Caco-2 (cell line): ENCODE measurements around the gene AP3B1. TPM values are rescaled to one million over a fixed set of nuclear protein-coding genes. Genes with fewer than 3 reads are reported as not detected.

Source experiments
- BruUV-seq: library from RNA; stranded (reverse); fragments of 400-500 nt; replicated peaks from 2 replicates; lab custom pipeline; 2021; lab: Mats Ljungman, UMichigan
- CTCF ChIA-PET: fragments of 300-600 bp; sonication (Branson Sonifier 250); formaldehyde crosslinking; loops from one replicate; lab custom pipeline; 2022; ENCODE audit warnings: antibody characterized with exemption; lab: Charles Lee
- POLR2A ChIA-PET: fragments of 300-600 bp; sonication (Branson Sonifier 250); formaldehyde crosslinking; loops from one replicate; lab custom pipeline; 2022; ENCODE audit warnings: antibody characterized with exemption; lab: Charles Lee
- DNase-seq, 2 experiments: peaks; one replicate each; pipeline versions ENCODE4 v3.0.0 to v3.0.0-alpha.2; 2020 to 2022
- H3K27me3 ChIP-seq: replicated peaks from 2 replicates; pipeline ENCODE4 v1.6.0; 2011; ENCODE audit warnings: low read length; ENCODE audit not compliant: control insufficient read depth, insufficient read depth
- H3K36me3 ChIP-seq: 2 replicates; pipeline ENCODE4 v1.5.1; 2011; ENCODE audit warnings: low read length; ENCODE audit not compliant: control insufficient read depth, insufficient read depth
- H3K4me1 ChIP-seq: fragments of 250-450 bp; sonication (Bioruptor Pico); 2 replicates; pipeline ENCODE4 v1.5.1; 2020; ENCODE audit warnings: mild to moderate bottlenecking
- H3K4me3 ChIP-seq: 2 replicates; pipeline ENCODE4 v1.5.1; 2011; ENCODE audit warnings: low read depth, mild to moderate bottlenecking, control low read depth, low read length
- H3K9me3 ChIP-seq: fragments of 250-450 bp; sonication (Bioruptor Pico); 2 replicates; pipeline ENCODE4 v1.5.1; 2020; ENCODE audit warnings: mild to moderate bottlenecking, moderate library complexity
- H3K27ac Mint-ChIP-seq: one replicate; pipeline ENCODE4 v1.8.0; 2022; ENCODE audit warnings: mixed read lengths; ENCODE audit not compliant: unreplicated experiment
- H3K27me3 Mint-ChIP-seq: one replicate; pipeline ENCODE4 v1.8.0; 2022; ENCODE audit warnings: mixed read lengths; ENCODE audit not compliant: insufficient read depth, unreplicated experiment
- H3K36me3 Mint-ChIP-seq: one replicate; pipeline ENCODE4 v1.8.0; 2022; ENCODE audit warnings: mild to moderate bottlenecking, mixed read lengths; ENCODE audit not compliant: insufficient read depth, unreplicated experiment
- H3K4me1 Mint-ChIP-seq: one replicate; pipeline ENCODE4 v1.8.0; 2022; ENCODE audit warnings: low read depth, mixed read lengths; ENCODE audit not compliant: unreplicated experiment
- H3K4me3 Mint-ChIP-seq: one replicate; pipeline ENCODE4 v1.8.0; 2022; ENCODE audit warnings: mild to moderate bottlenecking, moderate library complexity, mixed read lengths; ENCODE audit not compliant: unreplicated experiment
- H3K9me3 Mint-ChIP-seq: one replicate; pipeline ENCODE4 v1.8.0; 2022; ENCODE audit warnings: mixed read lengths; ENCODE audit not compliant: unreplicated experiment
- intact Hi-C: fragments of 100-400 bp; cut with micrococcal nuclease; formaldehyde crosslinking; loops from one replicate; pipeline ENCODE4 v1.10.0; 2022; ENCODE audit not compliant: unreplicated experiment
- total RNA-seq: library from RNA; stranded (reverse); gene quantifications from 2 replicates; pipeline ENCODE4 v1.2.3, GENCODE V29; 2022
- TF ChIP-seq, protein P1 (sequence below), 2 experiments: fragments of 200-600 bp in 1 of 2; IDR thresholded peaks; 1 replicate in 1 of 2; 2 replicates in 1 of 2; pipeline versions ENCODE4 v1.5.1 to v1.8.0; 2011 to 2022; ENCODE audit warnings: antibody characterized with exemption in 1 of 2, control low read depth in 1 of 2, inconsistent platforms in 1 of 2, low read depth in 1 of 2, low read length in 1 of 2, mild to moderate bottlenecking in 1 of 2, moderate library complexity in 1 of 2; ENCODE audit not compliant: insufficient read depth in 1 of 2, severe bottlenecking in 1 of 2, unreplicated experiment in 1 of 2

The AP3B1 gene
- total RNA-seq, 1 experiment from 2014 or later: 52.7 TPM

DNA sequence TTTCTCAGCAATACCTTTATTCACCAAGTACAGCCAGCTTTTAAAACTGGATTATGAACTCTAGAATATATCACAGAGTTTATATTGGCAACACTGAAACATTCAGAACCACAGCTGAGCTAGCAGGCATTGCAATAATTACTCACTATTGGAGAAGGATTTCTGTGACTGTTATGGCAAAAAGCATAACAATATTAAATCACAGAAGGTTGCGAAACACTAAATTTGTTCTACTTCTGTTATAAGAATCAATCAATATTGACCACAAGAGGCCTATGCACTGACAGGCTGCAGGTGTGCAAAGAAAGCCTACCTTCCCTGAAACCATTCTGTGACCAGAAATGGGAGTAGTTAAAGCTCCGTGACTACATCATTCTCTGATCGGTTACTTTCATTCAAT, 59.2 kb downstream of the AP3B1 start:
- Mint-ChIP-seq H3K27me3 (no peaks in the 10 kb centered on the region), H3K4me3 (no peak overlapping the region), H3K4me1 (peaks cover 5% of the 10 kb centered on the region), H3K27ac (no peak overlapping the region), H3K36me3 (peaks cover 10% of the 10 kb centered on the region), H3K9me3 (no peaks in the 10 kb centered on the region)
- Histone ChIP-seq H3K9me3 (no peaks in the 10 kb centered on the region), H3K4me1 (peaks cover 7% of the 10 kb centered on the region), H3K36me3 (no peaks in the 10 kb centered on the region), H3K4me3 (no peak overlapping the region), H3K27me3 (no peaks in the 10 kb centered on the region)
- ChIA-PET CTCF (no interaction called here), POLR2A (no interaction called here)
- no TSS peak for BruUV-seq
- intact Hi-C loops: no loop called here
- TF ChIP-seq, protein P1, sequence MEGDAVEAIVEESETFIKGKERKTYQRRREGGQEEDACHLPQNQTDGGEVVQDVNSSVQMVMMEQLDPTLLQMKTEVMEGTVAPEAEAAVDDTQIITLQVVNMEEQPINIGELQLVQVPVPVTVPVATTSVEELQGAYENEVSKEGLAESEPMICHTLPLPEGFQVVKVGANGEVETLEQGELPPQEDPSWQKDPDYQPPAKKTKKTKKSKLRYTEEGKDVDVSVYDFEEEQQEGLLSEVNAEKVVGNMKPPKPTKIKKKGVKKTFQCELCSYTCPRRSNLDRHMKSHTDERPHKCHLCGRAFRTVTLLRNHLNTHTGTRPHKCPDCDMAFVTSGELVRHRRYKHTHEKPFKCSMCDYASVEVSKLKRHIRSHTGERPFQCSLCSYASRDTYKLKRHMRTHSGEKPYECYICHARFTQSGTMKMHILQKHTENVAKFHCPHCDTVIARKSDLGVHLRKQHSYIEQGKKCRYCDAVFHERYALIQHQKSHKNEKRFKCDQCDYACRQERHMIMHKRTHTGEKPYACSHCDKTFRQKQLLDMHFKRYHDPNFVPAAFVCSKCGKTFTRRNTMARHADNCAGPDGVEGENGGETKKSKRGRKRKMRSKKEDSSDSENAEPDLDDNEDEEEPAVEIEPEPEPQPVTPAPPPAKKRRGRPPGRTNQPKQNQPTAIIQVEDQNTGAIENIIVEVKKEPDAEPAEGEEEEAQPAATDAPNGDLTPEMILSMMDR (IDR thresholded peaks at IDR 0.05; ENCODE audit: insufficient read depth in 1 of 2, low read depth in 1 of 2, low read length in 1 of 2, severe bottlenecking in 1 of 2, unreplicated experiment in 1 of 2): no peak
- no peak for DNase-seq

DNA sequence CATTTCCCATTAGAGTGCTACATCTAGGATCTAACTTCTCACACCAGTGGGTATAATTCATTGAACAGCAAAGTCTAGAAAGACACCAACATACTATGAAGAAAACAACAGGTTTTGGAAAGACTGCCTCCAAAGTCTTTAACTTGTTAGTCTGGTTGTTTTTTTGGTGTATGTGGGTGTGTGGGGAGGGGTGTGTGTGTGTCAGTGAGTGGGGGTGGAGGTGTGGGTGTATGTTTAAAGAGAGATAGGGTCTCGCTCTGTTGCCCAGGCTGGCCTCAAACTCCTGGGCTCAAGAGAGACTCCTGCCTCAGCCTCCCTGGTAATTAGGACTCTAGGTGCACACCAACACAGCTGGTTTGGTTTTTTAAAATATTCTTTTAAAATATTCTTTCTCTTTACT, 59.7 kb downstream of the AP3B1 start:
- Mint-ChIP-seq H3K4me3 (no peak overlapping the region), H3K27ac (no peak overlapping the region), H3K27me3 (no peaks in the 10 kb centered on the region), H3K4me1 (peaks cover 5% of the 10 kb centered on the region), H3K36me3 (peaks cover 6% of the 10 kb centered on the region), H3K9me3 (no peaks in the 10 kb centered on the region)
- H3K36me3 ChIP-seq: no peaks in the 10 kb centered on the region
- peaks cover 7% of the 10 kb centered on the region for H3K4me1 ChIP-seq
- ChIA-PET CTCF (no interaction called here), POLR2A (no interaction called here)
- no peak overlapping the region for H3K4me3 ChIP-seq
- intact Hi-C loops: no loop called here
- no peak for DNase-seq
- TF ChIP-seq, protein P1 (IDR thresholded peaks at IDR 0.05; ENCODE audit: insufficient read depth in 1 of 2, low read depth in 1 of 2, low read length in 1 of 2, severe bottlenecking in 1 of 2, unreplicated experiment in 1 of 2): no peak
- H3K9me3 ChIP-seq: no peaks in the 10 kb centered on the region
- no peaks in the 10 kb centered on the region for H3K27me3 ChIP-seq
- no TSS peak for BruUV-seq

DNA sequence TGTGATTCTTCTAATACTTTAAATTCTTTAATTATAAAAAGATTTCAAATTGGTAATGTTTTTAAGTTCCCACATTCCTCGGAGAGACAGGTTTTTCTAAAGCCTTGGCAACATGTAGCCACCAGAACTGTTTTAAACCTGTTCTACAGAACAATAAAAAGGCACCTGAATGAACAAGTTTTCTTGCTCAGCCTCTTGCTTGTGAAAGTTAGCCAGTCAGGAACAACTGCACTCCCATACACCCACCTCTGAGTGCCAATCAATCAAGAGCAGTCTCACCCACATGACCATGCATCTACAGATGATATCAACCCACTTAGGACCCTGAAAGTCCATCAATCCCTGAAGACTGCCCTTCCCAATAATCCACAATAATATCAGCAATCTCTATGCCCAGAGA, 62.3 kb downstream of the AP3B1 start:
- no peak overlapping the region for H3K4me3 ChIP-seq
- no peak overlapping the region for H3K4me3 Mint-ChIP-seq
- intact Hi-C loops: no loop called here
- no peaks in the 10 kb centered on the region for H3K27me3 Mint-ChIP-seq
- peaks cover 7% of the 10 kb centered on the region for H3K4me1 ChIP-seq
- peaks cover 5% of the 10 kb centered on the region for H3K4me1 Mint-ChIP-seq
- no peaks in the 10 kb centered on the region for H3K27me3 ChIP-seq
- H3K36me3 ChIP-seq: no peaks in the 10 kb centered on the region
- ChIA-PET CTCF (no interaction called here), POLR2A (no interaction called here)
- no peak for DNase-seq
- H3K9me3 ChIP-seq: no peaks in the 10 kb centered on the region
- no peaks in the 10 kb centered on the region for H3K9me3 Mint-ChIP-seq
- H3K36me3 Mint-ChIP-seq: no peaks in the 10 kb centered on the region
- no peak overlapping the region for H3K27ac Mint-ChIP-seq
- no TSS peak for BruUV-seq
- TF ChIP-seq, protein P1 (IDR thresholded peaks at IDR 0.05; ENCODE audit: insufficient read depth in 1 of 2, low read depth in 1 of 2, low read length in 1 of 2, severe bottlenecking in 1 of 2, unreplicated experiment in 1 of 2): no peak
